HL-60/S4 (cell line): ENCODE measurements around the gene FFAR3.
"Not testable (repeated sequence)": the region's sequence is repeated elsewhere in the genome, so short reads cannot be mapped to it uniquely, and the experiment has no call there.

Experiments used
- in situ Hi-C: fragments of 300-500 bp; cut with MboI; formaldehyde crosslinking; loops from 2 replicates; pipeline ENCODE4 v1.14.3; 2022; ENCODE audit warnings: low sequenced_read_pairs

The FFAR3 gene

DNA sequence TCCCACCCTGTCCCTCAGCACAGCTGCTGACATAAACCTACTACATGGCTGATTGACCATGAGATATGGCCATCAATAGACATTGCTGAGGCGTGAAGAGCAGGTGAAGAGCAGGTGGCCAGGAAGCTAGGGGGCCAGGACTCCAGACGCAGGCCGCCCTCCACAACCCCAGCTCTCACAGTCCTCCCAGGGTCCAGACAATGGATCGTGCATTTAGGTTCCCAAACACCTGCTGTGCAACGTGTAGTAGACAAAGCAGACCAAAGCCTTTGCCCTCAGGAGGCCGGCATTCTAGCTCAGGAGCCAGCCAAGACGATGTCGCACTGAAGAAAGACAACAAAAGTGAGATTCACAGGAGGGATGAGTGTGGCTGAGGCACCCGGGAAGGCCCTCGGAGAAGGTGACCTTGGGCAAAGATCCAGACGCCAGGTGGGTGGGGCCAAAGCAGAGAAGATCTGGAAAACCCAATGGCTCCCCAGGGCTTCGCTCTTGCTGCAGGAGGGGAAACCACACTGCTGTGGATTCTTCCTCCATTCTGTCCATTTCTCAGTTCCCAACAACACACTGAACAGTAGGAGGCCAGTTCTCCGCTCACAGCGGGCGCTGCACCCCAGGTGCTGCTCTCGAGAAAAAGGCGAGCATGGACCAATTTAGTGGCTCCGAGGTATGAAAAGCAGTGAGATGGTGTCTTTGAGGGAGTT is 9.2 kb upstream of the FFAR3 start:
- in situ Hi-C loops, result loop anchor here (10.0 kb wide), 1 partner anchor 116 kb away; no protein-coding TSS in a partner anchor

DNA sequence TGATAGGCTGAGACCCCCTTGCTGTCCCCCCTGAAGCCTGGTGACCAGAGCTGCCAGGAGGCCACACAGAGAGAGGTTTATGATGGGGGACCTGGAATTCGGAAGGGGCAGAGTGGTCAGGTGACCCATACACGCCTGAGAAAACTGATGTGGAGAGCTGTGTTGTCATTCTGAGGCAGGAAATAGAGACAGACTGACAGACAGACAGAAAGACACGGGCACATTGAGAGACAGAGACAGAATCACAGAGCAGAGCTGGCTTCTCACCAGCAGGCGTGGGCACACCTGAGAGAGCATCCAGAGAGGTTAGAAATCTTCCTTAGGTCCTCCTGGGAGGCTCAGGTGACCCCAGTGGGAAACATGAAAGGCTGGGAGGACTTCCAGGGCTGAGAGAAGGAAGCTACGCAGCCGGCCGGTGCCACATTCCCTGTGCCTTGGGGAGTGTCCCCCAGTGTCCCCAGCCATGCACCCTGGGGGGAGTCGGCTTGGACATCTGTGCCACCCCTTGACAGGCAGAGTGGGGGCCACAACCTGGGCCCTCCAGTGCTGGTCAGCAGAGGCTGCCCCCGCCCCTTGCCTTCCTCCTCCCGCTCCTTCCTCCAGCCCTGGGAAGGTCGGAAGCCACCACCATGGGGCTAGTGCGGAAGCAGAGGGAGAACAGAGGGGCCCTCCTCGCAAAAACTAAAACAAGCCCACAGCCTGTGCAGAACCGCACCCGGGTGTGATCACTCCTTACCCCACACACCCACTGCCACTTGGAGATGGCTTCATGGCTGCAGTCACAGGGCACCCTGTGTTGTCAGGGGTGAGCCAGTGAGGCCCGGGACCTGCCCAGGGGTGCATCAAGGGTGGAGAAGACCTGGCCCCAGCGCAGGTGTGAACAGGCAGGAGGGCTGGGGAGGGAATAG is 8.4 kb upstream of the FFAR3 start:
- in situ Hi-C loops, result loop anchor here (10.0 kb wide), 1 partner anchor 115 kb away; no protein-coding TSS in a partner anchor

DNA sequence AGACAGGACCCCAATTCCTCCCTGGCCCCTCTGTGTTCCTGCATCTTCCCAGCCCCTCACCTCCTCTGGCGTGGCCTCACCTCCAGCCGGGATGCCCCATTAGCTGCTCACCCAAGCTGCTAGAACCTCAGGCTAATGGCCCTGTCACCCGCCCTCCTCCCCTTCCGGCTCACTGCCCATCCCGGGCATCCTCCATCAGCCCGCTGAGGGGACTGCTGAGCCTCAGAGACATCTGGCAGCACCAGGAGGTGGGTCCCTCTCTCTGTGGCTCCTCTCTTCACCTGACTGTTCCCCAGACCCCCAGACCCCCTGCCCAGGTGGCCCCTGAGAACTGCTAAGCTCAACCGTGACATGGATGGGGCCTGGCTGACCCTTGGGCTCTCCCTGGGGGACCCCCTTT is 7.7 kb upstream of the FFAR3 start:
- in situ Hi-C loops, result no loop called here

DNA sequence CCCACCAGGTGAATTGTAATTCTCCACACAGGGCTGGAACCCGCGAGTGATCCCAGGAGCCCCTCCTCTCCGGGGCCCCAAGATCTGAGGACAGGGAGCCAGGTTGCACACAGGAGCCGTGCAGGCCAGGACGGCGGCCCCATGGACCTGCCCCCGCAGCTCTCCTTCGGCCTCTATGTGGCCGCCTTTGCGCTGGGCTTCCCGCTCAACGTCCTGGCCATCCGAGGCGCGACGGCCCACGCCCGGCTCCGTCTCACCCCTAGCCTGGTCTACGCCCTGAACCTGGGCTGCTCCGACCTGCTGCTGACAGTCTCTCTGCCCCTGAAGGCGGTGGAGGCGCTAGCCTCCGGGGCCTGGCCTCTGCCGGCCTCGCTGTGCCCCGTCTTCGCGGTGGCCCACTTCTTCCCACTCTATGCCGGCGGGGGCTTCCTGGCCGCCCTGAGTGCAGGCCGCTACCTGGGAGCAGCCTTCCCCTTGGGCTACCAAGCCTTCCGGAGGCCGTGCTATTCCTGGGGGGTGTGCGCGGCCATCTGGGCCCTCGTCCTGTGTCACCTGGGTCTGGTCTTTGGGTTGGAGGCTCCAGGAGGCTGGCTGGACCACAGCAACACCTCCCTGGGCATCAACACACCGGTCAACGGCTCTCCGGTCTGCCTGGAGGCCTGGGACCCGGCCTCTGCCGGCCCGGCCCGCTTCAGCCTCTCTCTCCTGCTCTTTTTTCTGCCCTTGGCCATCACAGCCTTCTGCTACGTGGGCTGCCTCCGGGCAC is 6.7 kb upstream of the FFAR3 start:
- in situ Hi-C loops, result no loop called here

DNA sequence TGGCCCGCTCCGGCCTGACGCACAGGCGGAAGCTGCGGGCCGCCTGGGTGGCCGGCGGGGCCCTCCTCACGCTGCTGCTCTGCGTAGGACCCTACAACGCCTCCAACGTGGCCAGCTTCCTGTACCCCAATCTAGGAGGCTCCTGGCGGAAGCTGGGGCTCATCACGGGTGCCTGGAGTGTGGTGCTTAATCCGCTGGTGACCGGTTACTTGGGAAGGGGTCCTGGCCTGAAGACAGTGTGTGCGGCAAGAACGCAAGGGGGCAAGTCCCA is 6.1 kb upstream of the FFAR3 start:
- in situ Hi-C loops, result no loop called here

DNA sequence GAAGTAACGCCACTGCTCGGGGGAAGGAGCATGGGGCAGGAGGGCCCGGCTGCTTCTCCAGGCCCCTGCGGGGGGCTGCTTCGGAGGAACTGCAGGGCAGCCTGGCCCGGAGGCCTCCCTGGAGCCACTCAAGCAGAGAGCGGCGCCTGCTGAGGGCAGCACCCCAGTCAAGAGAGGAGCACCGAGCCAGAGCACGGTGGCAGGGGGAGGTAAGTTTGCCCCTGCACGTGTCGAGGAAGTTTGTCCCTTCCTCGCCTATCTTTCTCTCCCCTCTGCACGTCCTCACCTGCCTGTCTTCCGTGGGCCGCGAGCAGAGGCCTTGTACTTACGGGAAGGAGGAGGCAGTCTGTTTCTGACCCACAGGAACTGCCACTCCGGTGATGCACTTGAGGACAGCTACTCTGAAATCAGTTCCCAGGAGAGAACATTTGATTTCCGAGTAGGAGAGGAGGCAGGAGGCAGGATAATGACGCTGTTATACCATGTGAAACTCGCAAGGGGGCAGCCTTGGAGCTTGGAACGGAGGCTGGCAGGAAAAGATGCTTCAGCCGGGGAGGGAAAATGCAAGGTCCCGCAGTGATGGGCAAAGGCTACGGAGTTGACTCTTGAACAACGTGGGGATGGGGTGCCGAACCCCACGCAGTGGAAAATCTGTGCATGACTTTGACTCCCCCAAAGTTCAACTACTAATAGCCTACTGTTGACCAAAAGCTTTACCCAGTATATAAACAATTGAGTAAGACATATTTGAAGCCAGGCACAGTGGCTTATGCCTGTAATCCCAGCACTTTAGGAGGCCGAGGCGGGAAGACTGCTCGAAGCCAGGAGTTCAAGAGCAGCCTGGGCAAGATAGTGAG is 5.6 kb upstream of the FFAR3 start:
- in situ Hi-C loops, result no loop called here

DNA sequence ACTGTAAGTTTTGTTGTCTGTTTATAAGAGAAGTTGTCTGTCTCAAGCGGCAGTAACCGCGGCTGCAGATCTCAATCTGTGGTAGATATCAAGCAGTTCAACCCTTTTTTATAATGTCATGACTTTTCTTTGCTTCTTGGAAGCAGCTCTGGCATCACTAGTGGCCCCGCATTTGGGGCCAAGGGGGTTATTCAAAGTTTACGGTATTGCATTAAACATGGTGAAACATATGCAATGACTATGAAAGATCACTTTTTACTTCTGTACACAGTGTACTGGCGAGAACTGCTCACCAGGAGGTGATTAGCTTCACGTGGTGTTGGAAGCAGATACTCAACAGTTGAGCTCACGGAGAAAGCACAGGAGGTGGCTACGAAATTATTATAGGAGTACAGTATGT is 4.6 kb upstream of the FFAR3 start:
- in situ Hi-C loops, result no loop called here

DNA sequence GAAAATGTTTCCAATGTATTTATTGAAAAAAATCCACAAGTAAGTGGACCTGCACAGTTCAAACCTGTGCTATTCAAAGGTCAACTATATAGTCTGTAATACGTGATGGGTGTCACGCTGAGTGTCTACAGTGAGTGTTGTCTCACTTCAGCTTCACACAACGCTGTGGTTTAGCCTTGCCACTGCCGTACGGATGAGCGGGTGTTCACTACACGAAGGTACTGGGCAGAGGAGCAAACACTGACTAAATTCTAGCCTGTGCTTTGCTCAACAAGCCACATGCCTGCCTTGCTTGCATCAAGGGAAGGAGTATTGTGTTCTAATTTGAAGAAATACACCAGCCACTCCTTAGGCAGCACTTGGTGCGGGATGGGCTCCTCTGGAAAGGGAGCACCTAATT is 3.4 kb upstream of the FFAR3 start:
- in situ Hi-C loops, result no loop called here

DNA sequence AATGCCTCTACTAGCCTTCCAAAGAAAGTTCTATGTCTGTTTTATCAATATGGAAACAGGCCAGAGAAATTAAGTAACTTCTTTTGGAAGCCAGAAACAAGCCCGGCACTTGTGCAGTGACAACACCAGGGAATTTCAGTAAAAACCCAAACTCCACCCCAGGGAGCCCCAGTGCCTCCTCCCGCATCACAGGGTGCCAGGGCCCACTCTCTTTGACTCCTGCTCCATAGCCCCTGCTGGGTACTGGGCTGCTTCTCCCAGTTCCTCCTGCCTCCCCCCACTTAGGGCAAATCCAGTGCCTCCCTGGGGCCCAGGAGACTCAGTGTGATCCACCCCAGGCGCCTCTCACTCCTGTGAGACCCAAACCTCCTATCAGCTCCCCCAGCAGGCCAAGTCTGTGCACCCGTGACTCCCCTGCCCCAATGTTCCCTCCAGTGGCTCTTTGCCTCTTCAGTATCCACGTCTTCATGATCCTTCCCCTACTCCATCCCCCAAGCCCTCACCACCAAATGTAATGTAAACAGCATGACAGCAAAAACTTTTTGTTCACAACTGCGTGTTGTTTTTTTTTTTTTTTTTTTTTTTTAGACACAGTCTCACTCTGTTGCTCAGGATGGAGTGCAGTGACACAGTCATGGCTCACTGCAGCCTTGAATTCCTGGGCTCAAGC is 2.3 kb upstream of the FFAR3 start:
- in situ Hi-C loops, result no loop called here

DNA sequence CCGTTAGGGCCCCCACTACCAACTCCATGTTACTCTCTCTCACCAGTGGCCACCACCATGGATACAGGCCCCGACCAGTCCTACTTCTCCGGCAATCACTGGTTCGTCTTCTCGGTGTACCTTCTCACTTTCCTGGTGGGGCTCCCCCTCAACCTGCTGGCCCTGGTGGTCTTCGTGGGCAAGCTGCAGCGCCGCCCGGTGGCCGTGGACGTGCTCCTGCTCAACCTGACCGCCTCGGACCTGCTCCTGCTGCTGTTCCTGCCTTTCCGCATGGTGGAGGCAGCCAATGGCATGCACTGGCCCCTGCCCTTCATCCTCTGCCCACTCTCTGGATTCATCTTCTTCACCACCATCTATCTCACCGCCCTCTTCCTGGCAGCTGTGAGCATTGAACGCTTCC is 574 bp downstream of the FFAR3 start:
- in situ Hi-C loops, result not testable (repeated sequence)

DNA sequence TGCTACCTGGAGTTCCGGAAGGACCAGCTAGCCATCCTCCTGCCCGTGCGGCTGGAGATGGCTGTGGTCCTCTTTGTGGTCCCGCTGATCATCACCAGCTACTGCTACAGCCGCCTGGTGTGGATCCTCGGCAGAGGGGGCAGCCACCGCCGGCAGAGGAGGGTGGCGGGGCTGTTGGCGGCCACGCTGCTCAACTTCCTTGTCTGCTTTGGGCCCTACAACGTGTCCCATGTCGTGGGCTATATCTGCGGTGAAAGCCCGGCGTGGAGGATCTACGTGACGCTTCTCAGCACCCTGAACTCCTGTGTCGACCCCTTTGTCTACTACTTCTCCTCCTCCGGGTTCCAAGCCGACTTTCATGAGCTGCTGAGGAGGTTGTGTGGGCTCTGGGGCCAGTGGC is 1.1 kb downstream of the FFAR3 start:
- in situ Hi-C loops, result not testable (repeated sequence)

DNA sequence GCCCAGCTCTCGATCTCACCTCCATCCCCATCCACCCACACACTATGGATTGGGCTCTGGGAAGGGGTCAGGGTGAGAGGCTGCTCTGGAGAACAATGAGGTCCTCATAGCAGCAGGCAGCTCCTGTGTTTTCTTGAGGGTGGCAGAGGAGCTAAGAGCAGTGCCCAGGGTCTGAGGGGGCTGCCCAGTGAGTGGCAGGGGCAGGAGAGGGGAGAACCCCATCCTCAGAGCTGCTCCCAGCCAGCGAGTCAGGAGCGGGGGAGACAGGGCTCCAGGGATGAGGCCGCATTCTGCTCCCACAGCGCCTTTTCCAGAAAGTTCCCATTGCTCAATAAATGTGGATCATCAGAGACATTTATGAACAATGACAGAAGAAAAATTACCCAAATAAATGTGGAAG is 1.8 kb downstream of the FFAR3 start:
- in situ Hi-C loops, result not testable (repeated sequence)

DNA sequence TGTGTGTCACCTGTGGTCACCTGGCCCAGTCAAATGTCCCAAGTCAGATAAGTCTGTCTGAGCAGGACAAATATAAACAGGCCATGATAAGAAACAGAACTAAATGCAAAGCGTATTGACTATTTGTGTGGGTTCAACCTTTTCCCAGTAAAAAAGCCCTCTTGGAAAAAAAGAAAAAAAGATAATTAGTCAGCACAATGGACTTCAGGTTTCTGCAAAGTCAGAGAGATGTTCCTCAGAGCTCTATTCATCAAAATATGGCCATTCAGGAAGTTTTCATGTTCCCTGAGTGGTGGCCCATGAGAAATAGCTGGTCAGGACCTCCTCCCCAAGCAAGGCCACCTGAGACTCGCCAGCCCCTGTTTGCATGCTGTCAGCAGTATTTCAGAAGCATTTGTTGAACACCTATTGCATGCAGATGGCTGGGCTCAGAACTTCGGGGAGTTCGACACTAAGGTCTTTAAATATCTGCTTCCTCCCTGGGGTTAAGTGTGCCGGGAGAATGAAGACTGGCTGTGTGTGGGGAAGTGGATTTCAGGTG is 2.7 kb downstream of the FFAR3 start:
- in situ Hi-C loops, result no loop called here

DNA sequence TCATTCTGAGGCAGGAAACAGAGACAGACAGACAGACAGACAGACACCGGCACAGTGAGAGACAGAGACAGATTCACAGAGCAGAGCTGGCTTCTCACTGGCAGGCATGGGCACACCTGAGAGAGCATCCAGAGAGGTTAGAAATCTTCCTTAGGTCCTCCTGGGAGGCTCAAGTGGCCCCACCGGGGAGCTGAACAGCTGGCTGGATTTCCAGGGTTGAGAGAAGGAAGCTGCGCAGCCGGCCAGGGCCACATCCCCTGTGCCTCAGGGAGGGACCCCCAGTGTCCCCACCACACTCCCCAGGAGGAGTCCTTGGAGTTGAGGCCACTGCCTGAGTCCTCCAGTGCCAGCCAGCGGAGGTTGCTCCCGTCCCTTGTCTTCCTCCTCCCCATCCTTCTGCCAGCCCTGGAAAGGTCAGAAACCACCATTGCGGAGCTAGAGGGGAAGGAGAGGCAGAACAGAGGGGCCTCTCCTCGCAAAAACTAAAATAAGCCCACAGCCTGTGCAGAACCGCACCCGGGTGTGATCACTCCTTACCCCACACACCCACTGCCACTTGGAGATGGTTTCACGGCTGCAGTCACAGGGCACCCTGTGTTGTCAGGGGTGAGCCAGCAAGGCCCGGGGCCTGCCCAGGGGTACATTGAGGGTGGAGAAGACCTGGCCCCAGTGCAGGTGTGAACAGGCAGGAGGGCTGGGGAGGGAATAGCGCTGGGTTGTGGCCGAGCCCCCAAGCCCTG is 4.2 kb downstream of the FFAR3 start:
- in situ Hi-C loops, result no loop called here

DNA sequence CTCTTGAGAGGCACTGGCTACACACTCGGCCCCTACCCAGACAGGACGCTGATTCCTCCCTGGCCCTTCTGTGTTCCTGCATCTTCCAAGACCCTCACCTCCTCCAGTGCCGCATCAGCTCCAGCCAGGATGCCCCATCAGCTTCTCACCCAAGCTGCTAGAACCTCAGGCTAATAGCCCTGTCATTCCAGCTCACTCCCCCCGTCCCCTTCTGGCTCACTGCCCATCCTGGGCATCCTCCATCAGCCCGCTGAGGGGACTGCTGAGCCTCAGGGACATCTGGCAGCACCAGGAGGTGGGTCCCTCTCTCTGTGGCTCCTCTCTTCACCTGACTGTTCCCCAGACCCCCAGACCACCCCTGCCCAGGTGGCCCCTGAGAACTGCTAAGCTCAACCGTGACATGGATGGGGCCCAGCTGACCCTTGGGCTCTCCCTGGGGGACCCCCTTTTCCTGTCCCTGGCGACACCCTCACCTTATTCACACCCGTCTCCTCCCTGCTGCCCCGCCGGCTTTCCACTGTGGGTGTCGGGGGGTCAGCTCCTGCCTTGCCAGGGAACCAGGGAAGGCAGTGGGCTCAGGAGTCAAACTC is 4.8 kb downstream of the FFAR3 start:
- in situ Hi-C loops, result no loop called here

DNA sequence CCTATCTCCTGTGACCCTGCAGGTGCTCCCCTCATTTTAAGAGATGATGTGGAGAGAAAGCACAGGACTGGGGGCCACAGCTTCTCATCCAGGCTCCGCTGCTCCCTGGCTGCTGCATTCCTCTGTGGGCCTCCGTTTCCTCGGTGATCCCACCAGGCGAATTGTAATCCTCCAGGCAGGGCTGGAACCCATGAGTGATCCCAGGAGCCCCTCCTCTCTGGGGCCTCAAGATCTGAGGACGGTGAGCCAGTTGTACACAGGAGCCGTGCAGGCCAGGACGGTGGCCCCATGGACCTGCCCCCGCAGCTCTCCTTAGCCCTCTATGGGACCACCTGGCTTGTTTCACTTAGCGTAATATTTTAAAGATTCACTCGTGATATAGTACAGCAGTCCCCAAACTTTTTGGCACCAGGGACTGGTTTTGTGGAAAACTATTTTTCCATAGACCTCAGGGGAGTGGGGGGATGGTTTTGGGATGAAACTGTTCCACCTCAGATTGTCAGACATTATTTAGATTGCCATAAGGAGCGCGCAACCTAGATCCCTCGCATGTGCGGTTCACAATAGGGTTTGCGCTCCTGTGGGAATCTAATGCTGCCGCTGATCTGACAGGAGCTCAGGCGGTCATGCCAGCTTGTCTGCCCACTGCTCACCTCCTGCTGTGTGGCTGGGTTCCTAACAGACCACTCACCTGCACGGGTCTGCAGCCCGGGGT is 5.6 kb downstream of the FFAR3 start:
- in situ Hi-C loops, result no loop called here

DNA sequence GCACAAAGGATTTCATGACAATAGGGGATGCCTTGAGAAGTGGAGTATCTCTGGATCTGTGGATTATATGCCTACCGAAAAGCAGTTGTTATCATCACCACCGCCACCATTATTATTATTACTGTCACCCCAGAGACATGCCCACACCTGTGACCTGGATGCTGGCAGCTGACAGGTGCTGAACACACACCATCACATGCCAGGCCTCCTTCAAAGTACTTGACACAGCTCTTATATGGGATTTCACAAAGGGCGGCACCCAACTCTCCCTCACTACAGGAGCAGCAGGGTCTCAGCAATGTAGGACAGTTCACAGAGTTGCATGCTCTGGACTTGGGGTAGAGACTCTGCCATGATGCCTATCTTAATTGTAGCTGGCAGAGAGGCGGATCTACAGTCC is 7.0 kb downstream of the FFAR3 start:
- in situ Hi-C loops, result no loop called here

DNA sequence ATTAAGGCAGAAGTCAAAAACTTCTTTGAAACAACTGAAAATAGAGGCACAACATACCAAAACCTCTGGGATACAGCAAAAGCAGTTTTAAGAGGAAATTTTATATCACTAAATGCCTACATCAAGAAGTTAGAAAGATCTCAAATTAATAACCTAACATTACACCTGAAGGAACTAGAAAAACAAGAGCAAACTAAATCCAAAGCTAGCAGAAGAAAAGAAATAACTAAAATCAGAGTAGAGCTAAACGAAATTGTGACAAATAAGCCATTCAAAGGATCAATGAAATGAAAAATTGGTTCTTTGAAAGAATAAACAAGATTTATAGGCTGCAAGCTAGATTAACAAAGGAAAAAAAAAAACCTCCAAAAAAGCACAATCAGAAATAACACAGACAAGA is 10.1 kb downstream of the FFAR3 start:
- in situ Hi-C loops, result no loop called here
